ENCODE results near the gene MIPOL1.

MIPOL1 gene

GRCh38 chr14:37411079-37411735 is 213.5 kb downstream of the MIPOL1 start:
- Histone ChIP-seq H3K27me3 (ENCODE audit: insufficient read depth, low read length, poor library complexity, severe bottlenecking) (no peaks in the 10 kb centered on the region), H3K4me1 (ENCODE audit: insufficient read depth, low read length, poor library complexity, severe bottlenecking) (no peaks in the 10 kb centered on the region), H3K9me2 (replicated peaks; ENCODE audit: low read depth, low read length) (no peaks in the 10 kb centered on the region; the same call in 1 of the 2 replicates), H3K4me2 (ENCODE audit: low read depth, low read length, poor library complexity, severe bottlenecking) (no peak overlapping the region), H3K9ac (ENCODE audit: low read depth, low read length, poor library complexity, severe bottlenecking) (no peak overlapping the region), H3F3A (ENCODE audit: low read depth) (no peaks in the 10 kb centered on the region), H3K9me3 (ENCODE audit: insufficient read depth, low read depth, low read length) (no peaks in the 10 kb centered on the region), H2AFZ (ENCODE audit: low read length) (no peak overlapping the region), H4K20me1 (ENCODE audit: insufficient read depth, low read length, poor library complexity, severe bottlenecking) (no peaks in the 10 kb centered on the region), H3K79me2 (ENCODE audit: insufficient read depth, low read length) (no peaks in the 10 kb centered on the region), H3K4me3 (ENCODE audit: low read length, poor library complexity, severe bottlenecking) (no peak overlapping the region), H3K36me3 (ENCODE audit: insufficient read depth, low read length) (no peaks in the 10 kb centered on the region)
- TF ChIP-seq CTCF (conservative IDR thresholded peaks at IDR 0.05; ENCODE audit: low read length) (no peak), EZH2phosphoT487 (IDR thresholded peaks at IDR 0.05; ENCODE audit: borderline replicate concordance) (no peak)

- no peaks in the 10 kb centered on the region for H3K36me3 ChIP-seq (ENCODE audit: insufficient read depth, low read length)
- H3F3A ChIP-seq (ENCODE audit: low read depth), result no peaks in the 10 kb centered on the region
- no peaks in the 10 kb centered on the region for H4K20me1 ChIP-seq (ENCODE audit: insufficient read depth, low read length, poor library complexity, severe bottlenecking)
- H3K9ac ChIP-seq (ENCODE audit: low read depth, low read length, poor library complexity, severe bottlenecking), result no peak overlapping the region
- TF ChIP-seq EZH2phosphoT487 (IDR thresholded peaks at IDR 0.05; ENCODE audit: borderline replicate concordance), result no peak
- no peak for TF ChIP-seq CTCF (conservative IDR thresholded peaks at IDR 0.05; ENCODE audit: low read length)
- H3K79me2 ChIP-seq (ENCODE audit: insufficient read depth, low read length), result no peaks in the 10 kb centered on the region
- no peaks in the 10 kb centered on the region for H3K9me2 ChIP-seq (replicated peaks; ENCODE audit: low read depth, low read length)
- H2AFZ ChIP-seq (ENCODE audit: low read length), result no peak overlapping the region
- H3K9me3 ChIP-seq (ENCODE audit: insufficient read depth, low read depth, low read length), result no peaks in the 10 kb centered on the region
- no peak overlapping the region for H3K4me3 ChIP-seq (ENCODE audit: low read length, poor library complexity, severe bottlenecking)
- no peaks in the 10 kb centered on the region for H3K27me3 ChIP-seq (ENCODE audit: insufficient read depth, low read length, poor library complexity, severe bottlenecking)
- no peak overlapping the region for H3K4me2 ChIP-seq (ENCODE audit: low read depth, low read length, poor library complexity, severe bottlenecking)
- H3K4me1 ChIP-seq (ENCODE audit: insufficient read depth, low read length, poor library complexity, severe bottlenecking), result no peaks in the 10 kb centered on the region
Observed at GRCh38 chr14:37413050-37413449, 215.3 kb downstream of the MIPOL1 start.

- H4K20me1 ChIP-seq (ENCODE audit: insufficient read depth, low read length, poor library complexity, severe bottlenecking), result no peaks in the 10 kb centered on the region
- H3K27me3 ChIP-seq (ENCODE audit: insufficient read depth, low read length, poor library complexity, severe bottlenecking), result no peaks in the 10 kb centered on the region
- no peak overlapping the region for H3K9ac ChIP-seq (ENCODE audit: low read depth, low read length, poor library complexity, severe bottlenecking)
- no peaks in the 10 kb centered on the region for H3K36me3 ChIP-seq (ENCODE audit: insufficient read depth, low read length)
- no peaks in the 10 kb centered on the region for H3K9me3 ChIP-seq (ENCODE audit: insufficient read depth, low read depth, low read length)
- no peak overlapping the region for H3K4me2 ChIP-seq (ENCODE audit: low read depth, low read length, poor library complexity, severe bottlenecking)
- no peaks in the 10 kb centered on the region for H3K4me1 ChIP-seq (ENCODE audit: insufficient read depth, low read length, poor library complexity, severe bottlenecking)
- no peaks in the 10 kb centered on the region for H3K79me2 ChIP-seq (ENCODE audit: insufficient read depth, low read length)
- no peaks in the 10 kb centered on the region for H3F3A ChIP-seq (ENCODE audit: low read depth)
- no peaks in the 10 kb centered on the region for H3K9me2 ChIP-seq (replicated peaks; ENCODE audit: low read depth, low read length)
- H3K4me3 ChIP-seq (ENCODE audit: low read length, poor library complexity, severe bottlenecking), result no peak overlapping the region
- no peak for TF ChIP-seq EZH2phosphoT487 (IDR thresholded peaks at IDR 0.05; ENCODE audit: borderline replicate concordance)
- TF ChIP-seq CTCF (conservative IDR thresholded peaks at IDR 0.05; ENCODE audit: low read length), result no peak
- no peak overlapping the region for H2AFZ ChIP-seq (ENCODE audit: low read length)
Observed at GRCh38 chr14:37413504-37414003, 215.8 kb downstream of the MIPOL1 start.
